KOPT-K1 (cell line): ENCODE results near the gene PRM2.

Experiments used
- H3K27ac ChIP-seq: fragments of 200-600 bp; sonication (generic); 2 replicates; pipeline ENCODE4 v1.5.1; 2016; ENCODE audit warnings: antibody characterized with exemption, mild to moderate bottlenecking, low read depth, low read length; ENCODE audit not compliant: poor library complexity, severe bottlenecking
- H3K36me3 ChIP-seq: fragments of 200-600 bp; sonication (generic); 2 replicates; pipeline ENCODE4 v1.5.1; 2017; ENCODE audit warnings: antibody characterized with exemption, mild to moderate bottlenecking, low read length, moderate library complexity; ENCODE audit not compliant: insufficient read depth
- H3K9me3 ChIP-seq: fragments of 200-600 bp; sonication (generic); 2 replicates; pipeline ENCODE4 v1.5.1; 2017; ENCODE audit warnings: antibody characterized with exemption, low read length, mild to moderate bottlenecking; ENCODE audit not compliant: insufficient read depth, poor library complexity, severe bottlenecking

Gene PRM2

DNA sequence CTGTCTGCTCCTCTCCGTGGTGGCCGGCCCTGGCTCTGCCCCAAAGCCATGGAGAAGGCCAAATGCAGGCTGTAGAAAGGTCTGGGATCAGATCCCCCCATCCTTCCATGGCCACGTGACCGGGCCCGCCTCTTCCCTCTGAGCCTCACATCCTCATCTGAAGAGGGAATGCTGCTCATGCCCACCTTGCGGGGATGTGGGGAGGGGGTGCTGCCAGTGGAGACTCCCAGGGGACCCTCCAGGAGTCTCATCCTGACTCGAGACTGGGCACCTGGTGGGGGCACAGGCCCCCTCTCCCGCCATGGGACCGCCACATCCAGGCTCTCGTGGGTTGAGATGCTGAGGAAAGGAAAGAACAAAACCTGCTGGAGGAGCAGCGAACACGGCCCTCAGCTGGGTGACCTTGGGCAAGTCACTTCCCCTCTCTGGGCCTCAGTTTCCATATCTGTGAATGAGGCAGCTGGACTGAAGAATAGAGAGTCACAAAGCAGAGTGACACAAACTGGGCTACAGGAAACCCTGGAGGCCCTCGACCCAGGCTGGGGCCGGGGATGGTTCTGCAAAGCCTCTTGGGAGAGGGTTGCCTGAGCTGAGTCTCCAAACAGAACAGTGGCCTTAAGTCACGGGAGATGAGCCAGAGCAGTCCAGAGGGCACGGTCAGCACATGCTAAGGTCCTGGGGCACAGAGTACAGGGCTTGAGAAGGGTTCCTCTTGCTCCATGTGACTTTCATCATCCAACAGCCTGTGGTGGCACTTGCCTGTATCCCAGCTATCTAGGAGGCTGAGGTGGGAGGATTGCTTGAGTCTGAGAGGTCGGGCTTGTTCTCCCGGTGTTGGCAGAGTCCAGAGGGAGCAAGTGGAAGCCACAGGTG, 50.4 kb downstream of the PRM2 start:
- no peaks in the 10 kb centered on the region for H3K36me3 ChIP-seq
- H3K9me3 ChIP-seq = no peaks in the 10 kb centered on the region
- H3K27ac ChIP-seq = peak overlapping the region; percentile 99
